Fibroblast of skin of left biceps (primary cell): ENCODE measurements around the gene TCF7.
"Not testable (repeated sequence)": the region's sequence is repeated elsewhere in the genome, so short reads cannot be mapped to it uniquely, and the experiment has no call there.

ENCODE experiments used
- DNase-seq, 2 experiments: peaks; one replicate each; pipeline ENCODE4 v3.0.0-alpha.2; 2013; ENCODE audit warnings: low read depth in 2 of 2

Gene TCF7

DNA sequence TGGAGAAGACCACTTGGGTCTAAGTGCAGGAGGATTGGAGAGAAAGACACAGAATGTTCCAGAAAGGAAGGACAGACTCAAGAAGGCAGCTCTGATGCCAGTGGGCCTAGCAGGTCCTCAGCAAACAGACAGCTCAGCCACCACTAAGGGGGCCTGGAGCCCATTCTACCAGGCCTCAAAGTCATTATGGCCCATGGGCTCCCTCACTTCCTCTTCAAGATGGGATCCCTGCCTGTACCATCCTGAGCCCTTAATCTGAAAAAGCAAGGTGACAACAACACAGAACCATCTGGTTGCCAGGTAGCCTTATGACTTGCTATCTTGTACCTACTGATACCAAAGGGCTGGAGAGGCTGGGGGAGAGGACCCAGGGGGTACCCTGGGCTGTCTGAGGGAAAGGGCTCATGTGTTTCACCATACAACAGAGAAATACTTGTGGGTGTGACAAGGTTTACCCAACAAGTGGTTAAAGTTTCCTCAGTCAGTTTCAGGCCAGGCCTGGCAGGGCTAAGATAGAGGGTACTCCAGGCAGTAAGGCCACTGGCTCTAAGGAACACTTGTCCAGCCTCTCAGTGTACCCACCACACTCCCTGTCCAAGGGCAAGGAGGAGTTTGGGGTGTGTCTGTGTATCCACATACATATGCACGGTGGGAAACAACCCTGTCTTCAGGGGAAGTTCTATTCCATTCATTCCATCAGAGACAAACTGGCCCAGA lies 30.7 kb downstream of the TCF7 start:
- no peak for DNase-seq

DNA sequence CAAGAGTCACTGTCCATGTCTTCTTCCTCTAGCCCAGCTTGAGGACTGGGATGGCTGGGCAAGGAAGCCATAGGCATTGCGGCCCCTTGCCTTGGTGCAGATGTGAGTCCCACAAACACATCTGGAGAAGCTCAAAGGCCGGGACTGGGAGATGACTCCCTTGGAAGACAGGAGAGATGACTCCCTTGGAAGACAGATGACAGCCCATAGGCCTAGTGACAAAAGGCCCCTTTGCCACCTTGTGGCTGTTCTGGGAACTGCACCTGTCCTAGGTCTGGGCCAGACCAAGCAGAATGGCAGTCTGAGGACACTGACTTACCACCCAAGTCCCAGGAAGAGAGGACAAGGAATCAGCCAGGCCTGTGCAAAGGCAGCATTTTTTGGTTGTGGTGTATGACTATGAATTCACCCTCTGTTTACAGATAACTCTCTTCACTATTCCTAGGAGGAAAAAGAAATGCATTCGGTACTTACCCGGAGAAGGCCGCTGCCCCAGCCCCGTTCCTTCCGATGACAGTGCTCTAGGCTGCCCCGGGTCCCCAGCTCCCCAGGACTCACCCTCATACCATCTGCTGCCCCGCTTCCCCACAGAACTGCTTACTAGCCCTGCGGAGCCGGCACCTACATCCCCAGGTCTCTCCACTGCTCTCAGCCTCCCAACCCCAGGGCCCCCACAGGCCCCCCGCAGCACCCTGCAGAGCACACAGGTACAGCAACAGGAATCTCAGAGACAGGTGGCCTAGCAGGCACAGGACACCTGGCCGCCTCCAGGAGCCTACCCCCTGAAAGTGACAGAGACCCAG lies 31.5 kb downstream of the TCF7 start:
- no peak for DNase-seq

DNA sequence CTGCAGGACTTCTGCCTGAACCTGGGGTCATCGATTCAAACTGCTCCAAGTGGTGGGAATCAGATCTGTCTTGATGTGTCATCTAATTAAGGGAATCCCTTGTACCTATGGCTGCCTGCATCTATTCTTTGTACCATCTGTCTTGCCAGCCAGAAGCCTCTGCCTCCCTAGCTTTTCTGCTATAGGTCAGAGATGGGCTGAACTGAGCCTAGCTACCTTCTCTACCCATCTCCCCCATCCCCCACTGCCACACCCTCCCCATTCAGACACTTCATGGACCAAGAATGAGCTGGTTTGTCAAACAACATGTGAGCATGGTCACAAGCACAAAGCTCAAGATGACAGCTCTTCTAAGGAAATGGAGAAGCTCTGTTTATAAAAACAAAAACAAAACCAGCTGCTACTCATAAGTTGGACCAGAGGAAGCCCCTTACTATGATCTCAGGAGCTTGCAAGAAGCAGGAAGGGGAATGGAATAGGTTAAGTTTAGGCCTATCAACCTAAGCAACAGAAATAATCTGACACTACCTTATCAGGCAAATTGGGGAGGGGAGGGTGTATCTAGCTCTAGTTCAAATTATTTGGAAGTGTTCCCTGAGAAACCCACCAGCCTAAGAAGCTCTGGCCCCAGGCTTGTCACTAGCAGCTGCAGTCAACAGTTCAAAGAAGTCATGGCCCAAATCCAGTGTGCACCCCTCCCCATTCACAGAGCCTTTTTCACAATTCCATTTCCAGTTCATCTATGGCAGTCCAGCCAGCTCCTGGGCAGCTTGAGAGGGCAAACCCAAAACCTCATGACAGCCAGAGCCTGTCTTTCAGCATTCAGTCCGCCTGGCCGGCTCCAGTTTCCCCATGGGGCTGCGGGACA lies 32.4 kb downstream of the TCF7 start:
- no peak for DNase-seq

- no peak for DNase-seq
These were observed 33.8 kb downstream of the TCF7 start for GRCh38 chr5:134148316-134148715.

DNA sequence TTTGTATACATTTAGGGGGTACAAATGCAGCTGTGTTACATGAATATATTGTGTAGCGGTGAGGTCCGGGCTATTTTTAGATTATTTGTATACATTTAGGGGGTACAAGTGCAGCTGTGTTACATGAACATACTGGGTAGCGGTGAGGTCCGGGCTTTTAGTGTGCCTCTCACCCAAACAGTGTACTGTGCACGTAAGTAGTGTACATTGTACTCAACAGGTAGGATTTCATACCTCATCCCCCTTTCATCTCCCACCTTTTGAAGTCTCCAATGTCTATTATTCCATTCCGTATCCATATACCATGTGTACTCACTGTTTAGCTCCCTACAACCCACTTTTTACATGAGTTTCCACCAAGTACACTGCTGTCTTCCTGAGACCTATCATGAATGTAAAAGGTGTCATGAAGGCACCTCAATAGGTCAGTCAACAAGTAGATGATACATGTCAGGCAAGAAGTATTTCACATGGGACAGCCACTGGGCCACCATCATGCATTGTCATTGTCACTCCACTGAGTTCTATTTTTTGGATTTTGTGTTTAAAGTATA lies 34.6 kb downstream of the TCF7 start:
- no peak for DNase-seq

DNA sequence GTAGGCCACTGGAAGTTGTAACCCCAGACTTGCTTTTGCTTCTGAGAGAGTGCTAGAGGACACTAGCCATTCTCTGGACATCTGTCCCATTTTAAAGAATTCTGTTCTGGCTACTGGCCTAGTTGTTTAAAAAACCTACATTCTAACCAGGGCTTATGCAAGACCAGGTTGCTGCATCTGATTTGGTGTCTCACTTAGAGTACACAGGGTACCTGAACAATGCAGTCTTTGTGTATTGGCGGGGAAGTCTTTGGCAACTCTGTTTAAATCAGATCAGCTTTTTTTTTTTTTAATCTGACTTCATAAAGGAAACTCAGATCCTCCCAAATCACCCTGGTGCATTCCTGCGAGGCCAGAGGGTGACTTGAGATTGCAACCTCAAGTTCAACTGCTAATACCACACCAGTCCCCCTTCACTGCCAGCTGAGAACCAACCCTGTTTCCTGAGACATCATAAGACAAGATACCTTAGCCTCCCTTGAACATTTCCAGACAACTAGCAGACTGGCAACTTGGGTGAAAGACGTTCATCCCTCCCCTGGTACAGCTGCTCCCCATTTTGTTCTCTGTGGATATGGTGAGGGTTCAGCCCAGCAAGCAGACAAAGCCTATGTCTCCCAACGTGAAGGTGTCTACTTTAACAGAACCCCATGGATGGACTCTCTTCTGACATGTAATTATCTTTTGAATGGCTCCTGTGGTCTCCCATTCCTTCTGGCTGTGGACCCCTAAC lies 35.3 kb downstream of the TCF7 start:
- DNase-seq = no peak

GRCh38 chr5:134151723-134152122 lies 37.2 kb downstream of the TCF7 start:
- no peak for DNase-seq

- DNase-seq = not testable (repeated sequence)
These were observed 37.8 kb downstream of the TCF7 start for GRCh38 chr5:134152173-134152832.

GRCh38 chr5:134153241-134153640 lies 38.8 kb downstream of the TCF7 start:
- DNase-seq = no peak

DNA sequence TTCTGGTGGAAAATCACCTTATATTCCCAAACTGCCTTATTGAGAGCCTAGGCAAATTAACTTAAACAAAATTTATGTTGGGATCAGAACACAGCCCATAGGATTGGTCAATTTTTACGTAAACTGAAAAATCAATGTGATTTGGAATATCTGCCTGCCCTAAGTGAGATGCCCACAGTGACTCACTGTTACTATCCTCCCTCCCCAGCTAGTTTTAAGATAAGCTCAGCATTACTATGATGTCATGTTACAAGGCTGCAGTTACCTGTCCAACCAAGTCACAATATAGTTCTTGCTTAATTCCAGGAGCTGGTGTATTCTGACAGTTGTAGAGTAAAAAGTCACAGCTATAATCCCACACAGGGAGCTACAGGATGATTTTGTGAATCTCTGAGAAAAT lies 39.2 kb downstream of the TCF7 start:
- no peak for DNase-seq

DNA sequence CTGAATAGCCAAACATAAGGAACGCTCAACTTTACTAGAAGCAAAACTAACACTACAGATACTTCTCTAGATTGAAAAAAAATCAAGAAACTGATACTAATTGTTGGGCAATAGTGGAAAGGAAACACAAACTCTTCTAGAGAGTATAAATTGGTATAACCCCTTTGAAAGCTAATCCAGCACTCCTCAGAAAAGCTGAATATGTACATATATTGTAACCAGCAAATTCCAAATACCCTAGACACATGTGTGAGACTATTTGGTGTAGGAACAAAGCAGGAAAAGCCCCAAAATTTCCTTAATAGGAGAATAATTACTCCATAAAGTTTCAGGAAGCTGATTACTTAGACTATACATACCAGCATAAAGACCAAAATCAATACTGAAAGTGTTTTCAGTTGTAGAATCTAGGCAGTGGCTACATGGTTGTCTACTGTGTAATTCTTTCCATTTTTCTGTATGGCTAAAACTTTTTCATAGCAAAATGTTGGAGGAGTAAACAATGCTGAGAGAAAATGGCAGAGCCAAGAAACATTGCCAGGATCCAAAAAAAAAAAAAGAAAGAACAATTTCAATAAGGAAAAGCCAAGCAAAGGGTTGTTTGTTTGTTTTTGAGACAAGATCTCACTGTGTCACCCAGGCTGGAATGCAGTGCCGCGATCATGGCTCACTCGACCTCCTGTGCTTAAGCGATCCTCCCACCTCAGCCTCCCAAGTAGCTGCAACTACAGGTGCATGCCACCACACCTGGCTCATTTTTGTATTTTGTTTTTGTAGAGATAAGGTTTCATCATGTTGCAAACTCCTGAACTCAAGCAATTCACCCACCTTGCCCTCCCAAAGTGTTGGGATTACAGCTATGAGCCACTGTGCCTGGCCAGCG lies 47.3 kb downstream of the TCF7 start:
- no peak for DNase-seq

GRCh38 chr5:134162592-134162991 lies 48.1 kb downstream of the TCF7 start:
- no peak for DNase-seq

GRCh38 chr5:134171972-134172371 lies 57.5 kb downstream of the TCF7 start:
- DNase-seq = no peak

- peak in 1 of 2 experiments; percentile 6 for DNase-seq
These were observed 60.7 kb downstream of the TCF7 start for GRCh38 chr5:134174841-134175839.

- DNase-seq = no peak
These were observed 61.5 kb downstream of the TCF7 start for GRCh38 chr5:134175921-134176510.

GRCh38 chr5:134176511-134177368 lies 62.3 kb downstream of the TCF7 start, which contains the start of gene SKP1:
SKP1 (minus strand) TSS chr5:134176950; CDS start chr5:134174022, 2,928 bp downstream.
- DNase-seq = peak; percentile 56 to 69
